Sigmoid colon (tissue), 4 donors: ENCODE measurements around the gene DNAH14.
"Not testable (repeated sequence)": the region's sequence is repeated elsewhere in the genome, so short reads cannot be mapped to it uniquely, and the experiment has no call there.

Experiments used
- CTCF ChIP-seq, 4 experiments: fragments of 450-650 bp in 3 of 4; fragments of 200-600 bp in 1 of 4; IDR thresholded peaks; one replicate each; pipeline ENCODE4 v1.5.1; 2016 to 2019; ENCODE audit warnings: antibody characterized with exemption in 4 of 4, mild to moderate bottlenecking in 3 of 4, moderate library complexity in 2 of 4
- EP300 ChIP-seq, 4 donors: sonication (generic); formaldehyde crosslinking; IDR thresholded peaks; one replicate each; pipeline ENCODE4 v1.6.1; 2017; ENCODE audit warnings: antibody characterized with exemption in 4 of 4

GRCh38 chr1:224940735-224941134 lies 11.3 kb downstream of the DNAH14 start:
- not testable (repeated sequence) for TF ChIP-seq CTCF, EP300 (IDR thresholded peaks at IDR 0.05)
